GM18907 (cell line): ENCODE measurements around the gene AHSP.
"Not testable (repeated sequence)": the region's sequence is repeated elsewhere in the genome, so short reads cannot be mapped to it uniquely, and the experiment has no call there.

Source experiments
- ATAC-seq: cut with Tn5 transposase; IDR thresholded peaks from one replicate; pipeline ENCODE4 v1.9.1; 2021; ENCODE audit warnings: mild to moderate bottlenecking, moderate library complexity; ENCODE audit not compliant: unreplicated experiment

AHSP gene

DNA sequence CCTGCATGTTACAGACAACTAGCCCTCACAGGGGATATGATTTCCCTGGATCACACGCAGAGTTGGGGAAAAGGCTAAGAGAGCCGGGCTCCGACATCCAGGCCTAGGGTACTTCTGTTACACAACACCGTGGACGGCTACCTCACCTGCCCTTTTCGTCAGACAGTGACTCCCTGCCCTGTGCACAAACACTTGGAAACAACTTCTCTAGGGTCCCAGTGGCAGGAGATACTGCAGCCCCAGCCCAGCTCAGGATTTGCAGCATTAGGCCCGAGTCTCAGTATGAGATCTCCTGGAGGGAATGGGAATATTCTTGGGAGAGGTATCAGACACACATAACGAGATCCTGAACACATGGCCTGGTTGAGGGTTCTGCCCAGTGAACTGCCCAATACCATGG, 27.8 kb upstream of the AHSP start:
- no peak for ATAC-seq

- ATAC-seq = no peak
Measured at GRCh38 chr16:31501226-31501965, 26.3 kb upstream of the AHSP start.

GRCh38 chr16:31501966-31502348, 25.7 kb upstream of the AHSP start:
- ATAC-seq = no peak

GRCh38 chr16:31502981-31503380, 24.7 kb upstream of the AHSP start:
- no peak for ATAC-seq

GRCh38 chr16:31503555-31503954, 24.1 kb upstream of the AHSP start:
- ATAC-seq = not testable (repeated sequence)

- ATAC-seq = no peak
Measured at GRCh38 chr16:31504159-31504558, 23.5 kb upstream of the AHSP start.

DNA sequence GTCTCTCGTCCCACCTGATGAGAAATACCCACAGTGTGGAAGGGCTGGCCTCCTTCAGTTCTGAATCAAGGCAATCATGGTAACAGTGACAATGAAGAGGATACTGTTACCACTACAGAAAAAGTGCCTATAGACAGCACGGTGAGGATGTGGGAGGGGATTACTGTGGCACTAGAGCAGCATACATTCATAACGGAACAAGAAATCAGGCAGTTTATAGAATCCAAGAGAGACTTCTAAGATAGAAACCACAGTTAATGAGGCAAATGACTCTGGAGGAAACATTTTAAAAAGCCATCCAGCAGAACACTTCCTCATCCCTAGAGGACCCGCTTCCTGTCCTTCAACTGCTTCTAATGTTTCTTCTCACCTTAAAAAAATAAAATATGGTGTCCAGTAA, 22.2 kb upstream of the AHSP start:
- no peak for ATAC-seq

DNA sequence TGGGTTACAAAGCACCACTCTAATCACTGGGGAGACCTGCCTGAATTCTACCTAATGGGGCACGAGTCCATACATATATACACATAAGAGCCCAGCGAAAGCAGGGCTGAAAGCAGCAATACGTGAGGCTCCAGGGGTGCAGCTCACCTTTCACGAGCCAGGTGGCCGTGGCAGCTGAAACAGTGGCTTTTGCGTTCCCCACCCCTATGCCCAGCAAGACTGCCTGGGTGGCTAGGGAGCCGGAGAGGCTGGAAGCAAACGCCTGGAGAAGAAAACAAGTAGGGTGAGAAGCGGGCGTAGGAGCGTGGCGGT, 20.1 kb upstream of the AHSP start:
- no peak for ATAC-seq

- peak; percentile 94 for ATAC-seq
Measured at GRCh38 chr16:31507929-31508705, 19.6 kb upstream of the AHSP start, which contains the start of gene RUSF1. Gene RUSF1, minus strand, starts transcription at chr16:31508391. Its CDS starts 18 bp downstream, at chr16:31508373.

- ATAC-seq = no peak
Measured at GRCh38 chr16:31508706-31509195, 18.9 kb upstream of the AHSP start.

DNA sequence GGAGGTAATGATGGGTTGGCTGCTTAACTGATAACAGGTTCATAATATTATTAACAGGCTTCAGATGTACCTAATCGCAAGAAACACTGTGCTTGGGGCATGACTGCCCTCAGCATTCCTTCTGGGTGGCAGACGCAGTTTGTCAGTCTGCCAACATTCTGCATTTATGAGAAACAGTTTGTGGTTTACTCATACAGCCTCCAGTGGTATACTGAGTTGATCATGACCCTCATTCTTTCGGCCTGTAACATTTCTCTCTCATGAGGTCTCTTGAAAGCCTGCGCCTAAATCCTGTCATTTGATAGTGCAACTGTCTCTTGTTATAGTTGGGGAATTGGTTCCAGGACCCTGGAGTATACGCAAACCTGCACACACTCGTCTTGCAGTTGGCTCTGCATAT, 14.6 kb upstream of the AHSP start:
- no peak for ATAC-seq

DNA sequence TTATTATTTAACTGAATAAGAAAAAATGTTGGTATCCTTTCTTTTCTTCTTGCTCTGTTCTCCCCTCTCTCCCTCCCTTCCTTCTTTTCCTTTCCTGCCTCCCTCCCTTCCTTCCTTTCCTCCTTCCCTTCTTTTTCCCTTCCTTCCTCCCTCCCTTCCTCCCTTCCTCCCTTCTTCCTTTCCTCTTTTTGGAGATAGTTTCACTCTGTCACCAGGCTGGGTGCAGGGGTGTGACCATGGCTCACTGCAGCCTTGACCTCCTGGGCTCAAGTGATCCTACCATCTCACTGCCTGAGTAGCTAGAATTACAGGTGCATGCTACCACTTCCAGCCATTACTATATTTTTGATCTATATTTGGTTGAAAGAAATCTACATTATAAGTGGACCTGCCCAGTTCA, 13.8 kb upstream of the AHSP start:
- ATAC-seq = no peak

DNA sequence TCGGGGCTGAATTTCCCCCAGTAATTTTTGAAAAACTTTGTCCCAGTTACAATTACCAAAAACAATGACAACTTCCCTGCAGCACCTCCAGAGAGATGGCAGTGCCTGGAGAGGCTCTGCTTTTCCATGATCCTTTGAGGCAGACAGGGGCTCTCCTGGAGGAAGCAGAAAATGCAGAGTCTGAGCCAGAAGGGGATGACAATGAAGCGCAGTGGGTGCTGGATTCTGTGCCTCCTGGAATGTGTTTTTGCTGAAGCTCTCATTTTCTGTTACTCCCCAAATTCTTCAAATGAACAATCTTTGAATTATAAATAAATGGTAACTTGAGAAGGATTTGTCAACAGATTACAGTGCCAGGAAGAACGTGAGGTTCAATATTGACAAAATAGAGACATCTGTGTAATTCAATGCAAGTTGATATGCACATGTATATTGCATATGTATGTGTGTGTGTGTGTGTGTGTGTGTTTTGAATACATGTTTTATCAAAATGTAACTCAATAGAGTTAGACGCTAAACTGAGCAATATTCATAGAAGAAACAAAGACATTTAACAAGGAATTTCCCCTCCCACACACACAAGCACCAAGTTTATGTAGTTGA, 9.8 kb upstream of the AHSP start:
- no peak for ATAC-seq

DNA sequence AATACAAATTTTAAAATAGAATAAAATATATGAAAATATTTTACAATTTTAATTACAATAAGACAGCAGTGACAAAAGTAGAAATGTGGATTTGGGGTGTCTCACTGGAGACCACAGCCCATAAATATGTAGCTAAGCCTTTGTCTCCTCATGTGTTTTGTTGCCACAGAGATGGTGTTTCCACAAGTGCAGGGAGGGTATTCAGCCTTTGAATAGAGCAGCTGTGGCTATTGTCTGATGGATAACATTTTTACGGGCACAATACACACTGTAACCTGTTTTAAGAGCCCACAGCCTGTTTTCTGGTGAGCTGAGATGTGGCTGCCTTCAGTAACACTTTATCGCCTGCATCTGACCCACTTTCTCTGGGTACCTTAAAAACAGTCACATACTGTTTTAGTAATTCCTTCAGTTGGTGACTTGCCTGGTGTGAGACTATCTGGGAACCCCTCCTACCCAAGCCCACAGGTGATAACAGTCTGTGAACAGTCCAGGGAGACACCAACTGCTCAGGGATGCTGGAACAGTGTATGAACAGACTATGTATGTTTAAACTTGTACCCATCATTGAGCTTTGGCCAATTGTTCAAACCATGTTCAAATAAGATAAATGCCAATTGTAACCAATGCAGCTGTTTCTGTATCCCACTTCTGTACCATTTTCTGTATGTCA, 7.8 kb upstream of the AHSP start:
- no peak for ATAC-seq

GRCh38 chr16:31521368-31521767, 6.3 kb upstream of the AHSP start:
- ATAC-seq = no peak

- ATAC-seq = no peak
Measured at GRCh38 chr16:31522071-31522470, 5.6 kb upstream of the AHSP start.

GRCh38 chr16:31523768-31524167, 3.9 kb upstream of the AHSP start:
- ATAC-seq = not testable (repeated sequence)

DNA sequence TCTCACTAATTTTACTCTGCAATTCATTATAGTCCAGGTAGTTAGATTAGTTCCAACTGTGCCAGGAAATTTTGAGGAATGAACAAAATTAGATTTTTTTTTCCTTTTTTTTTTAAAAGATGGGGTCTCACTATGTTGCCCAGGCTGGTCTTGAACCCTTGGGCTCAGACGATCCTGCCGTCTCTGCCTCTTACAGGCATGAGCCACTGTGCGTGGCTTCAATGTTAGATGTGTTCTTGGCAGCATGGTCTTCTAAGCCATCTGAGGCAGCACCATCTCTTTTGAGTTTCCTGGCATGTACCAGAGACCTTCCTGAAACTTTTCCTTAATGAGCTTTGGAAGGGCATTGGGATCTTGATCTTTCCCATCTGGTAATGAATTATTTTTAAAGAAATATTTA, 2.6 kb upstream of the AHSP start:
- no peak for ATAC-seq

DNA sequence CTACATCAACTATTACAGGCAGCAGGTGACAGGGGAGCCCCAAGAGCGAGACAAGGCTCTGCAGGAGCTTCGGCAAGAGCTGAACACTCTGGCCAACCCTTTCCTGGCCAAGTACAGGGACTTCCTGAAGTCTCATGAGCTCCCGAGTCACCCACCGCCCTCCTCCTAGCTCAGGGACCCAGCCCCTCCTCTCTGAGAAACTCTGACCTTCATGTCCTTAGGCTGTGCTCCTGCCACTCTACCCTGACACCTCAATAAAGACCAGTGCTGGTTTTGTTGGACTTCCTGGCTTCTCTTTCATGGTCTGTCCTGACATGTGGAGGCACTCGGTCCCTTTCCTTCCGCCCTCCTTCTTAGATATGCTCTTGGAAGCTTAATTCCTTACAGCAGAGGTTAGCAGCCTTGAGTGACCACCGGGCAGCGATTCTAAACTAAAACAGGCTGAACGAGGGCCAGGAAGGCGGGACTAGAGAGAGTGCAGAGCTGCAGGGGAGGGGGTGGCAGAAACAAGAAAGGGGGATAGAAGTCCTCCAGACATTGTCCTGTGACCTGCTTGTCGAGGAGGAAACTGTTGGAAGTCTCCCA, 915 bp downstream of the AHSP start:
- no peak for ATAC-seq

GRCh38 chr16:31529108-31529936, 1.6 kb downstream of the AHSP start:
- no peak for ATAC-seq
